ENCODE measurements around the gene CRACDL. TPM values are rescaled to one million over a fixed set of nuclear protein-coding genes. Genes with fewer than 3 reads are reported as not detected.
A peak's percentile ranks its signal among the peaks of the same experiment; 100 is the strongest.
"Not testable (repeated sequence)": the region's sequence is repeated elsewhere in the genome, so short reads cannot be mapped to it uniquely, and the experiment has no call there.

CRACDL gene
- total and polyA plus RNA-seq, 5 experiments from 2014 or later = 0.12 to 2.0 (median 0.81) TPM

DNA sequence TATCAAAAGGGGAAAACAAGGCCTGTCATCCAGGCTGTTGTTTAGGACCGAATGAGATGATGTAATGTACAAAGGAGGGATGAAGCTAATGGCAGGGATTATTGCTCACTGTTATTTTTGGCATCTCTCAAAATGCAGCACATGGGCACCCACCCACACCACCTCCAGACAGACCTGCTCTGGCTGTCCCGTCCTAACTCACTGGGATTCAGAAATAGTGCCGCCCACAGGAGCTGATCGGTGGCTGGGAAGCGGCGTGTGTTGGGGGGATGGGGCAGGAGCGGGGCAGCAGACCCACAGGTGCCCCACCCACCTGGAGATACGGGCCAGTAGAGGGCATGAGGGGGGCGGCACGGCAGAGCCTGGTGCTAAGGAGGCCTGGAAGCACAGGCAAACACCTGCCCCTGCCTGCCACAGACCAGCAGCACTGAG is 52.2 kb downstream of the CRACDL start:
- H3K4me1 Mint-ChIP-seq = no peaks in the 10 kb centered on the region
- ATAC-seq = no peak
- no peak overlapping the region for H3K4me3 Mint-ChIP-seq
- peaks cover 11 to 44% (median 35%) of the 10 kb centered on the region in 9 donors for H3K9me3 Mint-ChIP-seq
- POLR2A ChIA-PET = no interaction called here
- no peak overlapping the region for H3K27ac Mint-ChIP-seq
- no peak for DNase-seq
- H3K27me3 Mint-ChIP-seq = peaks cover 4 to 25% (median 10%) of the 10 kb centered on the region in 5 donors
- H3K36me3 Mint-ChIP-seq = peaks cover 0 to 38% (median 19%) of the 10 kb centered on the region in 3 donors

DNA sequence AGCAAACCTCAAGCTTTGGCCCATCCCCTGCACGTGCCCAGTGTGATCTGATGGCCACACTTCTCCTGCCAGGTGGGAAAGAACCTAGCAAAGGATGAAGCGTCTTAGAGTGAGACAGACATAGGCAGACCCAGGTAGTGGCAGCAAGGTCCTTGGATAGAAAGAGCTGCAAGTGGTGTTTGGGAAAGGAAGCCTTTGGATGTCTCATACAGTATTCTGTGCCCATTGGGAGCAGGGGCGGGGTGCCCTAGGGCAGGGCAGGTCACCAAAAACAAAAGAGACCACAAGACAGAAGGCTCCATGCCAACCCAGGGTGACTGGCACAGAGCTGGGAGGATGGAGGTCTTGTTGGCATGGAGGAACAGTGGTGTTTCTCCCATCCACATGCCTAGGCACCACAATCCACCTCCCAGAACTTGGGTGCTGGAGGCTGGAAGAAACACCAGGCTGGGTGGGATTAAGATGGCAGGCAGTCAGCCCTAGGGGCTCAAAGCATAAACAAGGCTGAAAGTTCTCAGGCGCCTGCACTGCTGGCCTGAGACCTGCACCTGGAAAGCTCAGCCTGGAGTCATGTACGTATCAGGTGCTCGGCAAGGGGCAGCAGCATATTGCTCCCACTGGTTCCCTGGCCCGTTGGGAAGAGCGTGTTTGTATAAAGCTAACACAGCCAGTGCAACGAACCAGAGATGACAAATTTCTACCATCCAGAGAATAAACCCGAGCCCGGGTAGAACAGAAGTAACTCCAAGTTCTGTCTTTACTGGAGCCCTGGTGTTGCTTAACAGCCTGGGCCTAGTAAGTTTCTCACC is 52.9 kb downstream of the CRACDL start:
- Mint-ChIP-seq H3K36me3 (peaks cover 0 to 34% (median 19%) of the 10 kb centered on the region in 3 donors), H3K27me3 (peaks cover 4 to 22% (median 9%) of the 10 kb centered on the region in 5 donors), H3K4me1 (no peaks in the 10 kb centered on the region), H3K9me3 (peaks cover 11 to 39% (median 33%) of the 10 kb centered on the region in 9 donors), H3K27ac (no peak overlapping the region), H3K4me3 (no peak overlapping the region)
- POLR2A ChIA-PET = no interaction called here
- DNase-seq (no peak), ATAC-seq (no peak)

DNA sequence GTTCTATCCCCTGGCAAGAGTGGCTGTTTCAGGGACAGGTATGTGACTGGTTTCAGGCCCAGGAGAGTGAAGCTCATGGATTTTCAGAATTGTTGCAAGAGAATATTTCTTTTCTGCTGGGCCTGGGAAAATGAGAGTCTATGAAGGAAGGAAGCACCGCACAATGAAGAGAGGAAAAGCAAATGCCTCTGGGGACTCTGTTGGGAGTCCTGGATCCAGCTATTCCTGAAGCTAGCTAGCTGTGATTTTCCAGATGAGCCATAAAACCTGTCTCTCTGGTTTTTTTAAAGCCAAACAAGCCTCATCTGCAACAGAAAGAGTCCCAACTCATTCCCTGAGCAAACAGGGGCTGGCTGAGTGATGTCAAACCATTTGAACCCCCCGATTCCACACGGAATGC is 53.7 kb downstream of the CRACDL start:
- H3K27ac Mint-ChIP-seq = no peak overlapping the region
- peaks cover 1 to 14% (median 7%) of the 10 kb centered on the region in 5 donors for H3K27me3 Mint-ChIP-seq
- DNase-seq (no peak), ATAC-seq (no peak)
- H3K9me3 Mint-ChIP-seq = peaks cover 7 to 32% (median 25%) of the 10 kb centered on the region in 9 donors
- peaks cover 0 to 26% (median 12%) of the 10 kb centered on the region in 3 donors for H3K36me3 Mint-ChIP-seq
- no peak overlapping the region for H3K4me3 Mint-ChIP-seq
- POLR2A ChIA-PET = no interaction called here
- no peaks in the 10 kb centered on the region for H3K4me1 Mint-ChIP-seq

- H3K27ac Mint-ChIP-seq = no peak overlapping the region
- peaks cover 0 to 7% (median 3%) of the 10 kb centered on the region in 5 donors for H3K27me3 Mint-ChIP-seq
- no peaks in the 10 kb centered on the region for H3K4me1 Mint-ChIP-seq
- H3K36me3 Mint-ChIP-seq = peaks cover 0 to 16% (median 8%) of the 10 kb centered on the region in 3 donors
- DNase-seq = no peak
- peaks cover 2 to 21% (median 15%) of the 10 kb centered on the region in 9 donors for H3K9me3 Mint-ChIP-seq
- POLR2A ChIA-PET = no interaction called here
- ATAC-seq = no peak
- no peak overlapping the region for H3K4me3 Mint-ChIP-seq
Measured at GRCh38 chr2:98881153-98881650, 54.8 kb downstream of the CRACDL start.

DNA sequence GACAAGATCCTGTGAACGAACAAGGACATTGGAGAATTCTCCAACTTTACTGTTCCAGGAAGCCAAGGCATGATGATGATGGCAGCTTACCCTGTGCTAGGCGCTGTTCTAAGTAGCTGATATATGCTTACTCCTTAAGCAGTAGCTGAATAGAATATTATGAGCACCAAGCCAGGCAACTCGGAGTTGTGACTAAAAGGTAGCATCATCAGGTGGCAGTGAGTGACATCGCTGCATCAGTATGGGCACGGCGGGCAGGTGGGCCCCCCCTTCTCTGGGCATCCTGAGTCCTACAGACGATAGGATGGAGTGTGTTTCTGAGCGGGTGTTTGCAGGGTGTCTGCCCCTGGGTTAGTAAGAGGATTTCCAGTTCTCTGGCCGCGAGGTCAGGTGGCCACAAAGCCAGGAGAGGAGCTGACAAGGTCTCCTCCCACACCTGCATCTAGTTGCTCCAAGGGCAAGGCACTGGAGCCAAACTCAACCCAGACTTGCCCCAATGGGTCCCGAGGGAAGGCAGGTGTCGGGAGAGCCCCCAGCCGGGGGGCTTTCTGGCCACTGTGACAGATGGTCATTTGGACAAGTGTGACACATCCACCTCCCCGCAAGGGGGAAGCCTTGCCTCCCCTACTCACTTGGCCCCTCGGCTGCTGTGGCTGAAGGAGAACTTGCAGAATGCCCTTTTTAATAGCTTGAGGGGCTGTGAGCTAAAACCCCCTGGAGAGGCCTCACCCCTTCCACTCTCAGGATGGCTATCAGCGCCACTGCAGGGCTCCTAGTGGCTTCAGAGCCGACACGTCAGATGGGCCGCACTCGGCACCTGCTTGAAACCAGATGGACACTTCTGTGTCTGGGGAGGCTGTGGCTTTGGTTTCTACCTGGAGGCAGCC is 55.5 kb downstream of the CRACDL start:
- peaks cover 0 to 9% (median 1%) of the 10 kb centered on the region in 3 donors for H3K36me3 Mint-ChIP-seq
- no peaks in the 10 kb centered on the region for H3K4me1 Mint-ChIP-seq
- H3K4me3 Mint-ChIP-seq = no peak overlapping the region
- H3K27ac Mint-ChIP-seq = no peak overlapping the region
- DNase-seq (no peak), ATAC-seq (no peak)
- H3K9me3 Mint-ChIP-seq = peaks cover 0 to 14% (median 8%) of the 10 kb centered on the region in 9 donors
- H3K27me3 Mint-ChIP-seq = peaks cover 0 to 7% (median 3%) of the 10 kb centered on the region in 5 donors
- POLR2A ChIA-PET = no interaction called here

GRCh38 chr2:98877658-98878057 is 58.4 kb downstream of the CRACDL start:
- POLR2A ChIA-PET = interaction anchor here (0.6 kb wide), 1 partner anchor 276 kb away, joined by 5 read pairs; no protein-coding TSS in a partner anchor
- not testable (repeated sequence) for H3K27ac Mint-ChIP-seq, ATAC-seq, H3K36me3 Mint-ChIP-seq, DNase-seq, H3K9me3 Mint-ChIP-seq, H3K27me3 Mint-ChIP-seq, H3K4me1 Mint-ChIP-seq, H3K4me3 Mint-ChIP-seq

- no peak for ATAC-seq
- no peaks in the 10 kb centered on the region for H3K9me3 Mint-ChIP-seq
- H3K36me3 Mint-ChIP-seq = no peaks in the 10 kb centered on the region
- no peaks in the 10 kb centered on the region for H3K4me1 Mint-ChIP-seq
- DNase-seq = no peak
- no peak overlapping the region for H3K4me3 Mint-ChIP-seq
- POLR2A ChIA-PET = no interaction called here
- peaks cover 0 to 4% (median 0%) of the 10 kb centered on the region in 5 donors for H3K27me3 Mint-ChIP-seq
- H3K27ac Mint-ChIP-seq = no peak overlapping the region
Measured at GRCh38 chr2:98876741-98877140, 59.3 kb downstream of the CRACDL start.

GRCh38 chr2:98875746-98876145 is 60.3 kb downstream of the CRACDL start:
- no peak overlapping the region for H3K27ac Mint-ChIP-seq
- H3K27me3 Mint-ChIP-seq = peaks cover 0 to 4% (median 0%) of the 10 kb centered on the region in 5 donors
- ATAC-seq (no peak), DNase-seq (no peak)
- H3K4me3 Mint-ChIP-seq = no peak overlapping the region
- POLR2A ChIA-PET = no interaction called here
- no peaks in the 10 kb centered on the region for H3K4me1 Mint-ChIP-seq
- no peaks in the 10 kb centered on the region for H3K9me3 Mint-ChIP-seq
- no peaks in the 10 kb centered on the region for H3K36me3 Mint-ChIP-seq

GRCh38 chr2:98875081-98875728 is 60.8 kb downstream of the CRACDL start:
- H3K4me1 Mint-ChIP-seq = no peaks in the 10 kb centered on the region
- POLR2A ChIA-PET = no interaction called here
- peak overlapping the region in 2 of 10 donors; percentile 11 to 26 for H3K27ac Mint-ChIP-seq
- peaks cover 0 to 3% (median 0%) of the 10 kb centered on the region in 5 donors for H3K27me3 Mint-ChIP-seq
- no peaks in the 10 kb centered on the region for H3K36me3 Mint-ChIP-seq
- no peak overlapping the region for H3K4me3 Mint-ChIP-seq
- no peak for ATAC-seq
- H3K9me3 Mint-ChIP-seq = no peaks in the 10 kb centered on the region
- DNase-seq = no peak

- POLR2A ChIA-PET = no interaction called here
Measured at GRCh38 chr2:98874186-98874689, 61.8 kb downstream of the CRACDL start.

GRCh38 chr2:98872526-98872925 is 63.5 kb downstream of the CRACDL start:
- Mint-ChIP-seq H3K27me3 (peaks cover 0 to 2% (median 0%) of the 10 kb centered on the region in 5 donors), H3K27ac (no peak overlapping the region), H3K36me3 (no peaks in the 10 kb centered on the region), H3K4me1 (peaks cover 0 to 2% (median 0%) of the 10 kb centered on the region in 4 donors), H3K9me3 (no peaks in the 10 kb centered on the region), H3K4me3 (no peak overlapping the region)
- POLR2A ChIA-PET = no interaction called here
- DNase-seq (no peak), ATAC-seq (no peak)

More at GRCh38 chr2:98874186-98874689, 61.8 kb downstream of the CRACDL start:
- Mint-ChIP-seq H3K4me1 (peaks cover 0 to 2% (median 0%) of the 10 kb centered on the region in 4 donors), H3K27ac (no peak overlapping the region), H3K4me3 (no peak overlapping the region), H3K9me3 (no peaks in the 10 kb centered on the region), H3K27me3 (peaks cover 0 to 2% (median 0%) of the 10 kb centered on the region in 5 donors), H3K36me3 (no peaks in the 10 kb centered on the region)
- no peak for ATAC-seq
- no peak for DNase-seq

DNA sequence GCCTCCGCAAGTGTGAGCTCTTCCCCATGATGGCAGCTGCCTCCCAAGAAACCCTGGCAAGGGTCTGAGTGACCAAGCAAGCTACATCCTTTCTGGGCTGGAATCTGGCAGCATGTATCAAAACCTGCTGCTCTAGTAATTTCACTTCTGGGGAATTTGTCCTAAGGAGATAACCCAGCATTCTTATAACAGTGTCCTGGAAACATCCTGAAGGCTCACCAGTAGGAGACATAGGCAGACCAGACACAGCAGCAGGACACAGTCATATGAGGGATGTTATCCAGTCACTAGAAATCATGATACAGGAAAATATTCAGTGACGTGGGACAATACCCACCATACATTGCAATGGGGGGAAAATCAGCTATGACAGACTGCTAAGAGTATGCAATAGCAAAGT is 64.5 kb downstream of the CRACDL start:
- Mint-ChIP-seq H3K4me1 (peaks cover 0 to 2% (median 0%) of the 10 kb centered on the region in 4 donors), H3K36me3 (no peaks in the 10 kb centered on the region), H3K27me3 (peaks cover 0 to 2% (median 0%) of the 10 kb centered on the region in 5 donors), H3K9me3 (no peaks in the 10 kb centered on the region), H3K27ac (no peak overlapping the region), H3K4me3 (no peak overlapping the region)
- no peak for DNase-seq
- POLR2A ChIA-PET = no interaction called here
- no peak for ATAC-seq

Measured in naive thymus-derived CD8-positive, alpha-beta T cell (primary cell).